KMS-11 (cell line): ENCODE results near the gene NFATC2.

ENCODE experiments used
- H2AFZ ChIP-seq: fragments of 200-600 bp; sonication (generic); 2 replicates; pipeline ENCODE4 v1.6.1; 2016; ENCODE audit warnings: antibody characterized with exemption, mixed run types, low read depth
- H3K27ac ChIP-seq: fragments of 200-600 bp; sonication (generic); 2 replicates; pipeline ENCODE4 v1.6.1; 2016; ENCODE audit warnings: mild to moderate bottlenecking, mixed run types
- H3K27me3 ChIP-seq: fragments of 200-600 bp; sonication (generic); 2 replicates; pipeline ENCODE4 v1.6.1; 2017; ENCODE audit warnings: mild to moderate bottlenecking, low read depth, mixed run types, moderate library complexity; ENCODE audit not compliant: insufficient read depth
- H3K36me3 ChIP-seq: fragments of 200-600 bp; sonication (generic); 2 replicates; pipeline ENCODE4 v1.6.1; 2017; ENCODE audit warnings: mild to moderate bottlenecking, mixed run types; ENCODE audit not compliant: insufficient read depth
- H3K4me1 ChIP-seq: fragments of 200-600 bp; sonication (generic); 2 replicates; pipeline ENCODE4 v1.6.1; 2016; ENCODE audit warnings: mild to moderate bottlenecking, low read depth, mixed run types; ENCODE audit not compliant: poor library complexity, severe bottlenecking
- H3K4me2 ChIP-seq: fragments of 200-600 bp; sonication (generic); 2 replicates; pipeline ENCODE4 v1.7.0; 2016; ENCODE audit warnings: mild to moderate bottlenecking, mixed run types
- H3K4me3 ChIP-seq: fragments of 200-600 bp; sonication (generic); IDR thresholded peaks from 2 replicates; pipeline ENCODE4 v1.6.1; 2017; ENCODE audit warnings: low read depth, low read length, mixed read lengths; ENCODE audit not compliant: insufficient read depth
- H3K79me2 ChIP-seq: fragments of 200-600 bp; sonication (generic); 2 replicates; pipeline ENCODE4 v1.6.1; 2016; ENCODE audit warnings: low read depth, mixed run types; ENCODE audit not compliant: insufficient read depth
- H3K9ac ChIP-seq: fragments of 200-600 bp; sonication (generic); 2 replicates; pipeline ENCODE4 v1.6.1; 2016; ENCODE audit warnings: mild to moderate bottlenecking, mixed run types
- H4K20me1 ChIP-seq: fragments of 200-600 bp; sonication (generic); 2 replicates; pipeline ENCODE4 v1.6.1; 2016; ENCODE audit warnings: mild to moderate bottlenecking, mixed run types; ENCODE audit not compliant: insufficient read depth
- CTCF ChIP-seq: fragments of 200-600 bp; sonication (generic); conservative IDR thresholded peaks from 2 replicates; pipeline ENCODE4 v1.6.1; 2017; ENCODE audit warnings: low read depth, mild to moderate bottlenecking, antibody characterized with exemption, low read length, moderate library complexity, mixed read lengths

Gene NFATC2

GRCh38 chr20:51577432-51578144 lies 35.1 kb upstream of the NFATC2 start:
- Histone ChIP-seq H2AFZ (no peak overlapping the region), H3K79me2 (no peaks in the 10 kb centered on the region), H3K36me3 (no peaks in the 10 kb centered on the region), H4K20me1 (no peaks in the 10 kb centered on the region), H3K4me2 (no peak overlapping the region), H3K4me1 (no peaks in the 10 kb centered on the region), H3K27ac (no peak overlapping the region), H3K27me3 (no peaks in the 10 kb centered on the region), H3K9ac (no peak overlapping the region), H3K4me3 (no peak overlapping the region)
- TF ChIP-seq CTCF: no peak

DNA sequence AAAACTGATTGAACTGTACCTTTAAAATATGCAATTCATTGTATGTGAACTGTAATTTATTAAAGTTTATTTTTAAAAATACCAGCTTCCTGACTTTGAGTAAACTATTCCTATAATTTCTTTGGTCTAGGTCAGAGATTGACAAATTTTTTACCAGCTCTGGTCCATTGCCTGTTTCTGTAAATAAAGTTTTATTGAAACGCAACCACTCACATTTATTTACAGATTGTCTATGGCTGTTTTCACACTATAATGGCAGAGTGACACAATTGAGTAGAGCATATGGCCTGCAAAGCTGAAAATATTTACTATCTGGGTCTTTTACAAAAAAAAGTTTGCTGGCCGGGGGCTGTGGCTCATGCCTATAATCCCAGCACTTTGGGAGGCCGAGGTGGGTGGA lies 33.0 kb upstream of the NFATC2 start:
- H3K79me2 ChIP-seq: no peaks in the 10 kb centered on the region
- H3K4me1 ChIP-seq: no peaks in the 10 kb centered on the region
- H4K20me1 ChIP-seq: no peaks in the 10 kb centered on the region
- H3K27me3 ChIP-seq: no peaks in the 10 kb centered on the region
- H3K4me2 ChIP-seq: no peak overlapping the region
- H3K9ac ChIP-seq: no peak overlapping the region
- no peak overlapping the region for H3K4me3 ChIP-seq
- H3K36me3 ChIP-seq: no peaks in the 10 kb centered on the region
- H3K27ac ChIP-seq: no peak overlapping the region
- H2AFZ ChIP-seq: no peak overlapping the region
- no peak for TF ChIP-seq CTCF

GRCh38 chr20:51574248-51575033 lies 31.9 kb upstream of the NFATC2 start:
- no peak for TF ChIP-seq CTCF
- no peak overlapping the region for H3K4me3 ChIP-seq

GRCh38 chr20:51573576-51574243 lies 31.2 kb upstream of the NFATC2 start:
- Histone ChIP-seq H3K79me2 (no peaks in the 10 kb centered on the region), H3K36me3 (no peaks in the 10 kb centered on the region), H3K9ac (no peak overlapping the region), H3K4me2 (no peak overlapping the region), H3K4me3 (no peak overlapping the region), H4K20me1 (no peaks in the 10 kb centered on the region), H3K4me1 (no peaks in the 10 kb centered on the region), H3K27ac (no peak overlapping the region), H3K27me3 (no peaks in the 10 kb centered on the region), H2AFZ (no peak overlapping the region)
- TF ChIP-seq CTCF: no peak

More at GRCh38 chr20:51574248-51575033, 31.9 kb upstream of the NFATC2 start:
- no peaks in the 10 kb centered on the region for H3K36me3 ChIP-seq
- H3K27ac ChIP-seq: no peak overlapping the region
- no peak overlapping the region for H3K9ac ChIP-seq
- H4K20me1 ChIP-seq: no peaks in the 10 kb centered on the region
- no peaks in the 10 kb centered on the region for H3K79me2 ChIP-seq
- H3K27me3 ChIP-seq: no peaks in the 10 kb centered on the region
- H3K4me1 ChIP-seq: no peaks in the 10 kb centered on the region
- no peak overlapping the region for H3K4me2 ChIP-seq
- H2AFZ ChIP-seq: no peak overlapping the region
